Thyroid gland (tissue), 4 donors: ENCODE results near the gene ABCC9.

Experiments
- POLR2A ChIP-seq, 2 donors: fragments of 450-650 bp; IDR thresholded peaks; one replicate each; pipeline ENCODE4 v1.6.1; 2017; ENCODE audit warnings: antibody characterized with exemption in 2 of 2, mild to moderate bottlenecking in 2 of 2, moderate library complexity in 1 of 2
- TF ChIP-seq, protein P1 (sequence below), 6 experiments: fragments of 200-600 bp in 3 of 6; fragments of 450-650 bp in 3 of 6; sonication (generic) in 3 of 6; IDR thresholded peaks; one replicate each; pipeline ENCODE4 v1.5.1; 2016 to 2019; ENCODE audit warnings: antibody characterized with exemption in 6 of 6, mild to moderate bottlenecking in 2 of 6, inconsistent platforms in 1 of 6, moderate library complexity in 1 of 6

DNA sequence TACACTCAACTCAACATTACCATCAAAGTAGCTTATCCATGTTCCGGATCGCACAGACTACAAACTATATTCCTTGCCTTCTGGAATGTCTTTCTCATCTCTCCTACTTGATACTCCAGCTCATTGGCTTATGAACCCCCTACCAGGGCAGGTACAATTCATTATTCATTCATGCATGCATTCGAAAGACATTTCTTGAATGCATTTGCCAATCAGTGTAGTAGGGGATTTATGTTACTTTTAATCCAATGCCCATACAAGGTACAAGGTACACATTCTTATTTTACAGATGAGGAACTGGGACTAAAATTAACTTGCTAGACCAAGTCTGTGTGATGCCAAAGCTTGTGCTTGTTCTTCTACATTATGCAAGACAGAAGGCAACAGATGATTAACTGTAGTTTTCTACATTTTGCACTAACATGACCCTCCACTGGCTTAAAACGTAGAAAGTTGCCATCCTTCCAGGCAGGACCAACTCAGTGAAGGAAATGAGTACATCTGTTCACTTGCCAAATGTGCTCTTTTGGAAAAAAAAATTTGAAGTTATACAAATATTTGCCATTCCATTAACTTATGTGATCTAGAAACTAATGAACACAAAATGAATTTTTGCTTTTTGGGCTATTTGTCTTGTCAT lies 113.0 kb downstream of the ABCC9 start:
- TF ChIP-seq, protein P1, sequence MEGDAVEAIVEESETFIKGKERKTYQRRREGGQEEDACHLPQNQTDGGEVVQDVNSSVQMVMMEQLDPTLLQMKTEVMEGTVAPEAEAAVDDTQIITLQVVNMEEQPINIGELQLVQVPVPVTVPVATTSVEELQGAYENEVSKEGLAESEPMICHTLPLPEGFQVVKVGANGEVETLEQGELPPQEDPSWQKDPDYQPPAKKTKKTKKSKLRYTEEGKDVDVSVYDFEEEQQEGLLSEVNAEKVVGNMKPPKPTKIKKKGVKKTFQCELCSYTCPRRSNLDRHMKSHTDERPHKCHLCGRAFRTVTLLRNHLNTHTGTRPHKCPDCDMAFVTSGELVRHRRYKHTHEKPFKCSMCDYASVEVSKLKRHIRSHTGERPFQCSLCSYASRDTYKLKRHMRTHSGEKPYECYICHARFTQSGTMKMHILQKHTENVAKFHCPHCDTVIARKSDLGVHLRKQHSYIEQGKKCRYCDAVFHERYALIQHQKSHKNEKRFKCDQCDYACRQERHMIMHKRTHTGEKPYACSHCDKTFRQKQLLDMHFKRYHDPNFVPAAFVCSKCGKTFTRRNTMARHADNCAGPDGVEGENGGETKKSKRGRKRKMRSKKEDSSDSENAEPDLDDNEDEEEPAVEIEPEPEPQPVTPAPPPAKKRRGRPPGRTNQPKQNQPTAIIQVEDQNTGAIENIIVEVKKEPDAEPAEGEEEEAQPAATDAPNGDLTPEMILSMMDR (IDR thresholded peaks at IDR 0.05), result no peak
- no peak for TF ChIP-seq POLR2A (IDR thresholded peaks at IDR 0.05)
